Loucy (cell line): Measurements from ENCODE around the gene E4F1.

Experiments
- H2AFZ ChIP-seq: fragments of 200-600 bp; sonication (generic); 2 replicates; pipeline ENCODE4 v1.6.0; 2016; ENCODE audit warnings: antibody characterized with exemption, mild to moderate bottlenecking, low read length, moderate library complexity
- H3F3A ChIP-seq: fragments of 200-600 bp; 2 replicates; pipeline ENCODE4 v1.6.0; 2016; ENCODE audit warnings: antibody characterized with exemption, low read depth, mild to moderate bottlenecking
- H3K27me3 ChIP-seq: fragments of 200-600 bp; sonication (generic); 2 replicates; pipeline ENCODE4 v1.6.1; 2014; ENCODE audit warnings: low read length, mild to moderate bottlenecking; ENCODE audit not compliant: insufficient read depth, poor library complexity, severe bottlenecking
- H3K36me3 ChIP-seq: fragments of 200-600 bp; sonication (generic); 2 replicates; pipeline ENCODE4 v1.6.1; 2016; ENCODE audit warnings: low read length; ENCODE audit not compliant: insufficient read depth
- H3K4me1 ChIP-seq: fragments of 200-600 bp; sonication (generic); 2 replicates; pipeline ENCODE4 v1.5.1; 2014; ENCODE audit warnings: low read length, mild to moderate bottlenecking; ENCODE audit not compliant: insufficient read depth, poor library complexity, severe bottlenecking
- H3K4me2 ChIP-seq: fragments of 200-600 bp; sonication (generic); 2 replicates; pipeline ENCODE4 v1.6.0; 2014; ENCODE audit warnings: antibody characterized with exemption, low read length, low read depth, mild to moderate bottlenecking; ENCODE audit not compliant: poor library complexity, severe bottlenecking
- H3K4me3 ChIP-seq: fragments of 200-600 bp; sonication (generic); 2 replicates; pipeline ENCODE4 v1.5.1; 2014; ENCODE audit warnings: low read length, mild to moderate bottlenecking, mixed read lengths; ENCODE audit not compliant: poor library complexity, severe bottlenecking
- H3K79me2 ChIP-seq: fragments of 200-600 bp; sonication (generic); 2 replicates; pipeline ENCODE4 v1.6.1; 2014; ENCODE audit warnings: low read length; ENCODE audit not compliant: insufficient read depth
- H3K9ac ChIP-seq: fragments of 200-600 bp; sonication (generic); 2 replicates; pipeline ENCODE4 v1.6.0; 2014; ENCODE audit warnings: mild to moderate bottlenecking, low read depth, low read length, moderate library complexity; ENCODE audit not compliant: poor library complexity, severe bottlenecking
- H3K9me2 ChIP-seq: fragments of 200-600 bp; sonication (generic); replicated peaks from 2 replicates; pipeline ENCODE4 v1.6.1; 2016; ENCODE audit warnings: low read depth, low read length, mixed read lengths
- H3K9me3 ChIP-seq: fragments of 200-600 bp; sonication (generic); 2 replicates; pipeline ENCODE4 v1.6.1; 2014; ENCODE audit warnings: mild to moderate bottlenecking, antibody characterized with exemption, low read length, low read depth; ENCODE audit not compliant: insufficient read depth
- H4K20me1 ChIP-seq: fragments of 200-600 bp; sonication (generic); 2 replicates; pipeline ENCODE4 v1.6.0; 2014; ENCODE audit warnings: antibody characterized with exemption, low read length, mild to moderate bottlenecking; ENCODE audit not compliant: insufficient read depth, poor library complexity, severe bottlenecking
- CTCF ChIP-seq: fragments of 200-600 bp; sonication (generic); conservative IDR thresholded peaks from 2 replicates; pipeline ENCODE4 v1.5.1; 2014; ENCODE audit warnings: mild to moderate bottlenecking, antibody characterized with exemption, low read length
- EZH2phosphoT487 ChIP-seq: fragments of 200-600 bp; IDR thresholded peaks from 2 replicates; pipeline ENCODE4 v1.6.1; 2018; ENCODE audit warnings: antibody characterized with exemption, mild to moderate bottlenecking, moderate library complexity, borderline replicate concordance

The E4F1 gene

GRCh38 chr16:2206780-2207433 lies 16.5 kb upstream of the E4F1 start:
- H3K9ac ChIP-seq: no peak overlapping the region

GRCh38 chr16:2207872-2208271 lies 15.5 kb upstream of the E4F1 start:
- Histone ChIP-seq H3K9ac (no peak overlapping the region), H3K79me2 (peaks cover 13% of the 10 kb centered on the region; the same call in 1 of the 2 replicates), H3K36me3 (no peaks in the 10 kb centered on the region; the same call in 1 of the 2 replicates), H3K9me3 (no peaks in the 10 kb centered on the region), H4K20me1 (no peaks in the 10 kb centered on the region), H3K4me1 (no peaks in the 10 kb centered on the region), H2AFZ (no peak overlapping the region), H3K4me2 (no peak overlapping the region), H3K9me2 (no peaks in the 10 kb centered on the region), H3K27me3 (no peaks in the 10 kb centered on the region), H3K4me3 (no peak overlapping the region), H3F3A (no peaks in the 10 kb centered on the region)
- no peak for TF ChIP-seq CTCF
- no peak for TF ChIP-seq EZH2phosphoT487

More at GRCh38 chr16:2206780-2207433, 16.5 kb upstream of the E4F1 start:
- no peak overlapping the region for H3K4me2 ChIP-seq
- H3K79me2 ChIP-seq: peaks cover 6% of the 10 kb centered on the region; the same call in 1 of the 2 replicates
- H3F3A ChIP-seq: no peaks in the 10 kb centered on the region
- H3K27me3 ChIP-seq: no peaks in the 10 kb centered on the region
- no peaks in the 10 kb centered on the region for H3K36me3 ChIP-seq
- H3K4me3 ChIP-seq: no peak overlapping the region
- H4K20me1 ChIP-seq: no peaks in the 10 kb centered on the region
- H3K9me3 ChIP-seq: no peaks in the 10 kb centered on the region
- no peak for TF ChIP-seq CTCF
- no peak for TF ChIP-seq EZH2phosphoT487
- no peaks in the 10 kb centered on the region for H3K4me1 ChIP-seq
- H2AFZ ChIP-seq: no peak overlapping the region
- no peaks in the 10 kb centered on the region for H3K9me2 ChIP-seq

- no peaks in the 10 kb centered on the region for H3K9me3 ChIP-seq
- H3K9ac ChIP-seq: no peak overlapping the region
- H3F3A ChIP-seq: no peaks in the 10 kb centered on the region
- TF ChIP-seq CTCF (no peak), EZH2phosphoT487 (no peak)
- H3K79me2 ChIP-seq: peaks cover 17% of the 10 kb centered on the region
- no peak overlapping the region for H2AFZ ChIP-seq
- no peak overlapping the region for H3K4me3 ChIP-seq
- no peaks in the 10 kb centered on the region for H3K27me3 ChIP-seq
- no peak overlapping the region for H3K4me2 ChIP-seq
- H3K9me2 ChIP-seq: no peaks in the 10 kb centered on the region
- no peaks in the 10 kb centered on the region for H4K20me1 ChIP-seq
- peaks cover 2% of the 10 kb centered on the region for H3K4me1 ChIP-seq
- H3K36me3 ChIP-seq: no peaks in the 10 kb centered on the region; the same call in 1 of the 2 replicates
Measured at GRCh38 chr16:2208308-2208707, 15.1 kb upstream of the E4F1 start.
